RWPE2 (cell line): Measurements from ENCODE around the gene RGMA.

Source experiments
- ATAC-seq: fragments of 200-7000 bp; cut with Tn5 transposase; 3 replicates; pipeline ENCODE4 v1.9.1; 2021; ENCODE audit warnings: low read depth
- DNase-seq: peaks from one replicate; pipeline ENCODE4 v3.0.0-alpha.2; 2020; ENCODE audit warnings: low spot score
- H3K27ac ChIP-seq: fragments of 450-650 bp; 2 replicates; pipeline ENCODE4 v1.5.1; 2017; ENCODE audit warnings: mild to moderate bottlenecking; ENCODE audit not compliant: poor library complexity, severe bottlenecking
- H3K27me3 ChIP-seq: fragments of 250-450 bp; sonication (Bioruptor Pico); 2 replicates; pipeline ENCODE4 v1.5.1; 2021; ENCODE audit warnings: mild to moderate bottlenecking, moderate library complexity; ENCODE audit not compliant: insufficient read depth, poor library complexity, severe bottlenecking
- H3K36me3 ChIP-seq: fragments of 250-450 bp; sonication (Bioruptor Pico); 2 replicates; pipeline ENCODE4 v1.5.1; 2020; ENCODE audit warnings: low read depth, mild to moderate bottlenecking, moderate library complexity
- H3K4me1 ChIP-seq: fragments of 250-450 bp; sonication (Bioruptor Pico); 2 replicates; pipeline ENCODE4 v1.5.1; 2021; ENCODE audit warnings: mild to moderate bottlenecking, moderate library complexity; ENCODE audit not compliant: insufficient read depth, poor library complexity, severe bottlenecking
- H3K4me3 ChIP-seq: fragments of 250-450 bp; sonication (Bioruptor Pico); 2 replicates; pipeline ENCODE4 v1.5.1; 2021; ENCODE audit warnings: mild to moderate bottlenecking, moderate library complexity; ENCODE audit not compliant: severe bottlenecking
- H3K9me3 ChIP-seq: fragments of 250-450 bp; sonication (Bioruptor Pico); 2 replicates; pipeline ENCODE4 v1.5.1; 2021; ENCODE audit warnings: mild to moderate bottlenecking, moderate library complexity; ENCODE audit not compliant: severe bottlenecking
- CTCF ChIP-seq: fragments of 450-650 bp; IDR thresholded peaks from one replicate; pipeline ENCODE4 v1.5.1; 2017; ENCODE audit warnings: mild to moderate bottlenecking, moderate library complexity; ENCODE audit not compliant: poor library complexity, severe bottlenecking

RGMA gene

DNA sequence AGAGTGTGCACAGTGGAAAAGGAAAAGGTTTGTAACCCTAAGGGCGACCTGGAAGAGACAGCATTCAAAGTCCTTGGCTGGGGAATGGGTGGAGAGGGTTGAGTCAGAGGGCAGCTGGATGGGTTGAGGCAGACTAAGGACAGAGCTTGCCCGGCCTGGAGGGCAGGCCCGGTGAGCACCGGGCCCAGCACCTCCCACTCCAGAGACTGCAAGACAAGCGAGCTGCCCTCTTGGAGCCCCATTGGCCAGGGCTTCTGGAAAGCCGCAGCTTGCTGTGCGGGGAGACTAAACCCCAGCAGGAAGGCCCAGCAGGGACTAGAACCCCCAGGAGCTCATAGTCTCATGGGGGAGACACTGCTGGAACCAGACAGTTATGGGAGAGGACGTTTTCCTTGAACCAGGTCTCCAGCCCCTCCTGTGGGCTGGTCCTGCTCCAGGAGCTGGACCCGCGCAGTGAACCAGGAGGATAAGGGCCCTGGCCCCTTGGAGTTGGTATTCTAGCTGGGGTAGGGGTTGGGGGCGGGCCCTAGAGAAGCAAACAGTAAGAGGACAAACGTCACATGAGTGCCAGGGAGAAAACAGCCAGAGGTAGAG lies 59.1 kb downstream of the RGMA start:
- H3K36me3 ChIP-seq, result peaks cover 30% of the 10 kb centered on the region
- H3K4me3 ChIP-seq, result no peak overlapping the region
- H3K27me3 ChIP-seq, result no peaks in the 10 kb centered on the region
- H3K27ac ChIP-seq, result peak overlapping the region; percentile 42
- H3K4me1 ChIP-seq, result peaks cover 17% of the 10 kb centered on the region
- no peaks in the 10 kb centered on the region for H3K9me3 ChIP-seq
- peak; percentile 74 for DNase-seq
- TF ChIP-seq CTCF, result no peak
- peak; percentile 54 for ATAC-seq

DNA sequence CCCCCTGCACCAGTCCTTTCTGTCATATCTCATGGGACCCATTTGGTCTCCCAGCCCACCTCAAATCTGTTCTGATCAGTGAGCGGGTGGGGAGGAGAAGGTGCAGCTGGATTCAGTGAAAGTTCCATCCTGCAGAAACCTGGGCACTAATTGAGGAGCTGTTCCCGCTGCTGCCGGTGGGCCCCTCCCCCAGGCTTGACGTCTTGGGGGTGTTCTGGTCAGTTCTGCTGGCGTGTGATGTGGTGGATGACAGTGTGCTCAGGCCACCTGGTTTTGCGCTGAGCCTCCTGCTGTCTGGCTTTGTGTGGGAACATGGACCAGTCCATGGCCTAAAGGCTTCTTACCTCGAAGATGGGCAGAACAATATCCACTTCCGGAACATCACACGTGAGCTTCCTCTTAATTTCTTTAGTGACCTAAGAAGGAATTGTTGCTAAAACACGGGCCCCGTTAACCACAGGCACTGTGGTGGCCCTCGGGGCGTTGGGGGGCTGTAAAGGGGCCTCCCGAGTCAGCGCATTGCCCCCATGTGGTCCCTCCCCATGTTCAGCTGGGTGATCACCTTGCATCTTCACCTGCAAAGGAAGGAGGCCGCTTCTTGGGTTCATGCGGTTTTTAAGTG lies 59.7 kb downstream of the RGMA start:
- Histone ChIP-seq H3K27me3 (no peaks in the 10 kb centered on the region), H3K4me3 (no peak overlapping the region), H3K4me1 (peaks cover 17% of the 10 kb centered on the region), H3K9me3 (no peaks in the 10 kb centered on the region), H3K36me3 (peaks cover 36% of the 10 kb centered on the region), H3K27ac (peak overlapping the region; percentile 42)
- TF ChIP-seq CTCF, result no peak
- ATAC-seq (no peak), DNase-seq (peak; percentile 57)

GRCh38 chr15:93028632-93029213 lies 60.3 kb downstream of the RGMA start:
- no peak for TF ChIP-seq CTCF
- ATAC-seq (peak; percentile 43), DNase-seq (peak; percentile 78)
- Histone ChIP-seq H3K9me3 (no peaks in the 10 kb centered on the region), H3K27me3 (no peaks in the 10 kb centered on the region), H3K27ac (peak overlapping the region; percentile 42), H3K4me1 (peaks cover 17% of the 10 kb centered on the region), H3K36me3 (peaks cover 42% of the 10 kb centered on the region), H3K4me3 (no peak overlapping the region)

DNA sequence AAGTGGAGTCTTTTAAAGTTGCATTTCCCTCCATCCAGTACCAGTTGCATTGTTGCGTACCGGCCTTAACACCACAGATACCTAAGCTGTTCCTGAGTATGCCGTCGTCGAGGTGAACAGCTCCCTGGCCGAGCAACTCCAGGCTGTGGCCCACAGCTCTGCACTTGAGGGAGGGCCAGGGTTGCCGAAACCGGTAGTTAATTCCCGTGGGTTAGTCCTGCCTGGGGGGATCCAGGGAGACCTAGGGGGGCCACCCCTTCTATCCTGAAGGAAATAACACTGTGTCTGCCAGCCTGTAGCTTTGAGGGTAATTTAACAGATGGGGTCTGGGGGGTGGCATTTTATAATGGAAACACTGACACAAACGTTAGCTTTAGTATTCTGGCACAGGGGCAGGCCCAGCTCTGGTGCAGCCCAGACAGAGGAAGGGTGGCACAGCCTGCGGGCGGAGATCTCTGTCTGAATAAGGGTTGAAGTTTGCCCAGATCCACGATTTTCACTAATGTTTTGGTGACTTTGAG lies 60.8 kb downstream of the RGMA start:
- no peak for TF ChIP-seq CTCF
- Histone ChIP-seq H3K9me3 (no peaks in the 10 kb centered on the region), H3K4me1 (peaks cover 17% of the 10 kb centered on the region), H3K27me3 (no peaks in the 10 kb centered on the region), H3K4me3 (no peak overlapping the region), H3K36me3 (peaks cover 48% of the 10 kb centered on the region), H3K27ac (peak overlapping the region; percentile 42)
- DNase-seq (peak; percentile 55), ATAC-seq (peak; percentile 2)
